ENCODE data around the gene PDXP.

PDXP gene

DNA sequence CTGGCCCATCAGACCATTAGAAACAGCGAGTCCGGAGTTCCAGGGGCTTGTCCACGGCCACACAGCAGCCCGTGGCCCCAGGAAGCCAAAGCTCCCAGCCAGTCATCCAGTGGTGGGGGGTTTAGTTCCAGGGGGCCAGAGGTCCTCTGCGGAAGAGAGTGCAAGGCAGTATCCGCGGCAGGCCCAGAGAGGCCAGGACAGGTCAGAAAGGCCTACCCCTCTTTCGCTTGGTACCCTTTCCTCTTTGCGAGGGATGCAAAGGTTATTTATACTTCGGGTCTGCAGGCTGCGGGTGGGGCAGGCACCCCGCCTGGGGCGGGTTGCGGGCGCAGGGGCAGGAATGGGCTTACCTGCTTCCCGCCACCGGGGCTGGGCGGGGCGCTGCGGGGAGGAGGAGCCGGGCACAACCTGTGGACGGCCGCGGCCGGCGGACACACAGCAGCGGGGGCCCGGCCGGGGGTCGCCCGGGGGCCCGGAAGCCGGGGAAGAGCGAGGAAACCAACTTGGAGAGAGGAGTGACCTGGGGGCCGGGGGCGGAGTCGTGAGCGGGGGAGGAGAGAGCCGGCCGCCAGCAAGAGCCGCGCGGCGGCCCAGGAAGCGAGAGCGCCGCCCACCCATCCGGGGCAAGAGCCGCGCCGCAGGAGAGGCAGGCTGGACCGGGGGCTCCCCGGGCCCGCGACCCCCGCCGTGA, 19.3 kb upstream of the PDXP start, which contains the start of gene SH3BP1:
Gene SH3BP1, plus strand, starts transcription at position 600 of the 691 bp plus-strand sequence. CDS start 119 bp downstream, outside the sequence.
- TF ChIP-seq, protein P1, sequence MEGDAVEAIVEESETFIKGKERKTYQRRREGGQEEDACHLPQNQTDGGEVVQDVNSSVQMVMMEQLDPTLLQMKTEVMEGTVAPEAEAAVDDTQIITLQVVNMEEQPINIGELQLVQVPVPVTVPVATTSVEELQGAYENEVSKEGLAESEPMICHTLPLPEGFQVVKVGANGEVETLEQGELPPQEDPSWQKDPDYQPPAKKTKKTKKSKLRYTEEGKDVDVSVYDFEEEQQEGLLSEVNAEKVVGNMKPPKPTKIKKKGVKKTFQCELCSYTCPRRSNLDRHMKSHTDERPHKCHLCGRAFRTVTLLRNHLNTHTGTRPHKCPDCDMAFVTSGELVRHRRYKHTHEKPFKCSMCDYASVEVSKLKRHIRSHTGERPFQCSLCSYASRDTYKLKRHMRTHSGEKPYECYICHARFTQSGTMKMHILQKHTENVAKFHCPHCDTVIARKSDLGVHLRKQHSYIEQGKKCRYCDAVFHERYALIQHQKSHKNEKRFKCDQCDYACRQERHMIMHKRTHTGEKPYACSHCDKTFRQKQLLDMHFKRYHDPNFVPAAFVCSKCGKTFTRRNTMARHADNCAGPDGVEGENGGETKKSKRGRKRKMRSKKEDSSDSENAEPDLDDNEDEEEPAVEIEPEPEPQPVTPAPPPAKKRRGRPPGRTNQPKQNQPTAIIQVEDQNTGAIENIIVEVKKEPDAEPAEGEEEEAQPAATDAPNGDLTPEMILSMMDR (conservative IDR thresholded peaks at IDR 0.05; ENCODE audit: low read length) = no peak
- peak within 1 kb of the TSS; percentile 63 for H3K4me3 ChIP-seq (ENCODE audit: low read length)
- peak; percentile 15 for DNase-seq (ENCODE audit: low read depth)

DNA sequence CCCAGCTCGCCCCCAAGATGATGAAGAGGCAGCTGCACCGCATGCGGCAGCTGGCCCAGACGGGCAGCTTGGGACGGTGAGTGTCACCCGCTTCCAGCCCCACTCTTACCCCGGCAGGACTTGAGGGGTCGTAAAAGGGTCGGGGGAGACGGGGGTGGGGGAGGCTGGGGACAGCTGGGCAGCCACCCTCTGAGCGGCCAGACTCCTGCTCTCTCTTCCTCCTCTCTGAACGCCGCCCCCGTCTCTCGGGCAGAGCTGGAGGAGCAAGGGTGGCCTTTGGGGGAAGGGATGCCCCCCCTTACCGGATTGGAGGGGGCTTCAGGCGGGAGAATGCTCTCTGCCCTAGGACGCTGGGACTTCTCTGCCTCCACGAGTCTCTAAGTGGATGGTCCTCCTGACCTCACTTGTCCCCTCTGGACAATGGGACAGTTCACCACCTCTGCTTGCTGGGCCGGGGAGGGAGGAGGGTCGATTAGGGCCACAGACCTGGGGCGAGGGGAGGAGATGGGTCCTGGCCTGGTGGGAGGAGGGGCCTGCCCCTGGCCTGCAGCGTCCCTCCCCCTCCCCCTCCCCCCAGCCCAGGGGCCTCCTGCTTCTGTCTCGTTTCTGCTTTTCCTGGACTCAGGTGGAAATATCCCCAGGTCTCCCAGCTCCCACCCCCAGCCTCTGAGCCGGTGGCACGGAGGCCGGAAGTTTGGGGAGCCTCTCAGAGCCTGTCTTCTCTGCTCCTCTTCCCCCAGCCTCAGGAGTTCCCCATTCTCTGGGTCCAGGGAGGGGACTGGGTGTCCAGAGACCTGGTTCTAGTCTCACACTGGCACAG, 18.5 kb upstream of the PDXP start:
- DNase-seq (ENCODE audit: low read depth) = no peak
- peak overlapping the region; percentile 63 for H3K4me3 ChIP-seq (ENCODE audit: low read length)

DNA sequence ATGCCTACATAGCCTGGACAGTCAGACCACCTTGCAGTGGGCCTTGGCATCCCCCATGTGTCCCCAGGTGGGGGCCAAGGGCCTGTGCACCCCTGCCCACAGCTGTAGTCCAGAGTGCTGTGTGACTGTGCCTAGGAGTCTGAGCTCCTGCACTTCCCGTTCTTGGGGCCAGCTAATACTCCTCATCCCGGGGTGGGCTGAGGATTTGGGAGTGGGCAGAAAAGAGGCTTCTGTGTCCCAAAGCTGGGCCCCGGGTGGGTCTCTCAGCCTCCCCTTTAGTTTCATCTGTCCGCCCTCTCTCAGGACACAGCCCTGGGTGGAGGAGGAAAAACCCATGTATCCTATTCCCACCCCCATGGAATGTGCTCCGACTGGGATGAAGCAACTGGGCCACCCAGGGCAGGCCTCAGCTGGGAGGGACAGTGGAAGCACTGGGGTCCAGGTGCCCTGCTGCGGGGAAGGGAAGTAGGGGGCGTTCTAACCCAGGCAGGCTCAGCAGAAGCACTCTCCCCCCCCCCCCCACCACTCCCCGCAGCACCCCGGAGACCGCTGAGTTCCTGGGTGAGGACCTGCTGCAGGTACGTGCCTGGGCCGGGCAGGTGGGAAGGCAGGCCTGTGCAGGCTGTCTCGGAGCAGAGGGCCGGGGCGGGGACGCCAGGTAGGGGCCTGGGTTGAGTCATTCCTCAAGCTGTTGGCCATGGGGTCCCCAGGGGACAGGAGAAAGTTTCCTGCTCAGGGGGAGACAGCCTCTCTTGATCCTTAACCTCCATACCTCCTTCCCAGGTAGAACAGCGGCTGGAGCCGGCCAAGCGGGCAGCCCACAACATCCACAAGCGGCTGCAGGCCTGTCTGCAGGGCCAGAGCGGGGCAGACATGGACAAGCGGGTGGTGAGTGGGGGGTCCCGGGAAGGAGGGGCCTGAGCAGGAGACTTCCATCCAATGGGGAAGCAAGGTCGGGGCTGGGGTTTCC, 17.6 kb upstream of the PDXP start:
- H3K4me3 ChIP-seq (ENCODE audit: low read length) = peak overlapping the region; percentile 63
- TF ChIP-seq, protein P1 (conservative IDR thresholded peaks at IDR 0.05; ENCODE audit: low read length) = no peak
- no peak for DNase-seq (ENCODE audit: low read depth)

More for the DNA sequence above, 18.5 kb upstream of the PDXP start:
- TF ChIP-seq, protein P1 (conservative IDR thresholded peaks at IDR 0.05; ENCODE audit: low read length) = no peak

DNA sequence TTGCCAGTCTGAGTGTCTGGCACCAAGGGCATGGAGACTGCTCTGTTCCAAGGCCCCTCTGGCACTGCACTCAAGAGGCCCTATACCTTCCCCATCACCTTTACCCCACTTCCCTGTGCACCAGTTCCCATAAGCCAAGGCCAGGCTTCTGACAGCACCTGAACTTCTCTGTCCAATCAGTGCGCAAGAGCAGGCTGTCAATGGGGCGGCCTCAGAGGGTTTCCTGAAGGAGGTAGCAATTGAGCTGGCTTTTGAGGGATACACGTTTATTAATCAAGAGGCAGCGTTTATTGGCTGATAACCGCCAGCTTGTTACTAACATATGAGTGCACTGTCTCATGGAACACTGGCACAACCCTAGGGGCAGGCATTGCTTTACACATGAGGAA, 17.0 kb upstream of the PDXP start:
- TF ChIP-seq, protein P1 (conservative IDR thresholded peaks at IDR 0.05; ENCODE audit: low read length) = no peak

DNA sequence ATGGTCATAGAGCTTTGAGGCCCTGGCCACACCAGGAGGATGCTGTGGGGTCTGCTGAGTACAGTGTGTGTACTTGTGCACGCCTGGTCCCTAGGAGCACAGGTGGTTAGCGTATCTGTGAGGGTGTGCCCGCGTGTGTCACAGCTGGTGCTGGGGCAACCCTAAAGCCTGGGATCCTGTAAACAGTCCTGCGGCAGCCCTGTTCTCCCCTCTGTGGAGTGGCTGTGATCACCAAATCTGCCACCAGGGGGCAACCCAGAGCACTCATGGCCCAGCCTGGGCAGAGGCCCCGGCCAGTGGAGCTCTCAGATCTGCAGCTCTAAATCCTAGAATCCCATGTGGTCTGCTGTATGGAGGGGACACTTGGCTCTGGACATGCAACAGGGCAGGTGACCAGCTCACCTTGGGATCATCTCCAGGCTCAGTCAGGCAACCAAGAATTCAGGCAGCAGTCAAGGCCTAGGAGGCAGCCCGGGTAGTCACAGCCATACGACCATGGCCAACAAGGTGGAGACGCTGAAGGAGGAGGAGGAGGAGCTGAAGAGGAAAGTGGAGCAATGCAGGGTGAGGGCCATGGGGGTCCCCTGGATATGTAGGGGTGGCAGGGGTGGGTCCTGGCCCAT, 15.2 kb upstream of the PDXP start:
- no peak overlapping the region for H3K4me3 ChIP-seq (ENCODE audit: low read length)
- TF ChIP-seq, protein P1 (conservative IDR thresholded peaks at IDR 0.05; ENCODE audit: low read length) = peak; percentile 92
- peak; percentile 54 for DNase-seq (ENCODE audit: low read depth)

More for the DNA sequence above, 17.0 kb upstream of the PDXP start:
- H3K4me3 ChIP-seq (ENCODE audit: low read length) = no peak overlapping the region
- no peak for DNase-seq (ENCODE audit: low read depth)

DNA sequence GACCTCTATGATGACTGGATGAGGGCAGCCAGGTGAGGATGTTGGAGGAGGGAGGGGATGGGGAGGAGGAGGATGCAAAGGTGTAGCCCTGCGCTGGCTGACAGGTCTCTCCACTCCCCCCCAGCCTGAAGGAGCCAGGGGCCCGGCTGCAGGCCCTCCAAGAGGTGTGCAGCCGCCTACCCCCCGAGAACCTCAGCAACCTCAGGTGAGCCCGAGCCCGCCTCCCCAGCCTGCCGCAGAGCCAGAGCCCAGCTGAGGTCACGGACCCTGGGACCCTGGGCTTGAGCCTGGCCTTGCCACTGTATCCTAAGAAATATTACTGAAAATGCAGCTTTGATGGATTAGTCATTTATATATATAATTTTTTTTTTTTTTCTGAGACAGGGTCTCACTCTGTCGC, 11.2 kb upstream of the PDXP start:
- TF ChIP-seq, protein P1 (conservative IDR thresholded peaks at IDR 0.05; ENCODE audit: low read length) = no peak
- no peak overlapping the region for H3K4me3 ChIP-seq (ENCODE audit: low read length)
- no peak for DNase-seq (ENCODE audit: low read depth)
